Measurements from ENCODE around the gene HEMK1.

HEMK1 gene

GRCh38 chr3:50587373-50587772 is 18.1 kb downstream of the HEMK1 start:
- no peak for DNase-seq (ENCODE audit: low spot score)
- in situ Hi-C loops (cut with MboI; ENCODE audit: low pct_unique_long_range_greater_than_20kb, low sequenced_read_pairs, unreplicated experiment), result no loop called here
- TF ChIP-seq, protein P1, sequence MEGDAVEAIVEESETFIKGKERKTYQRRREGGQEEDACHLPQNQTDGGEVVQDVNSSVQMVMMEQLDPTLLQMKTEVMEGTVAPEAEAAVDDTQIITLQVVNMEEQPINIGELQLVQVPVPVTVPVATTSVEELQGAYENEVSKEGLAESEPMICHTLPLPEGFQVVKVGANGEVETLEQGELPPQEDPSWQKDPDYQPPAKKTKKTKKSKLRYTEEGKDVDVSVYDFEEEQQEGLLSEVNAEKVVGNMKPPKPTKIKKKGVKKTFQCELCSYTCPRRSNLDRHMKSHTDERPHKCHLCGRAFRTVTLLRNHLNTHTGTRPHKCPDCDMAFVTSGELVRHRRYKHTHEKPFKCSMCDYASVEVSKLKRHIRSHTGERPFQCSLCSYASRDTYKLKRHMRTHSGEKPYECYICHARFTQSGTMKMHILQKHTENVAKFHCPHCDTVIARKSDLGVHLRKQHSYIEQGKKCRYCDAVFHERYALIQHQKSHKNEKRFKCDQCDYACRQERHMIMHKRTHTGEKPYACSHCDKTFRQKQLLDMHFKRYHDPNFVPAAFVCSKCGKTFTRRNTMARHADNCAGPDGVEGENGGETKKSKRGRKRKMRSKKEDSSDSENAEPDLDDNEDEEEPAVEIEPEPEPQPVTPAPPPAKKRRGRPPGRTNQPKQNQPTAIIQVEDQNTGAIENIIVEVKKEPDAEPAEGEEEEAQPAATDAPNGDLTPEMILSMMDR (IDR thresholded peaks at IDR 0.05; ENCODE audit: extremely low read depth, insufficient read depth, missing control alignments), result no peak

DNA sequence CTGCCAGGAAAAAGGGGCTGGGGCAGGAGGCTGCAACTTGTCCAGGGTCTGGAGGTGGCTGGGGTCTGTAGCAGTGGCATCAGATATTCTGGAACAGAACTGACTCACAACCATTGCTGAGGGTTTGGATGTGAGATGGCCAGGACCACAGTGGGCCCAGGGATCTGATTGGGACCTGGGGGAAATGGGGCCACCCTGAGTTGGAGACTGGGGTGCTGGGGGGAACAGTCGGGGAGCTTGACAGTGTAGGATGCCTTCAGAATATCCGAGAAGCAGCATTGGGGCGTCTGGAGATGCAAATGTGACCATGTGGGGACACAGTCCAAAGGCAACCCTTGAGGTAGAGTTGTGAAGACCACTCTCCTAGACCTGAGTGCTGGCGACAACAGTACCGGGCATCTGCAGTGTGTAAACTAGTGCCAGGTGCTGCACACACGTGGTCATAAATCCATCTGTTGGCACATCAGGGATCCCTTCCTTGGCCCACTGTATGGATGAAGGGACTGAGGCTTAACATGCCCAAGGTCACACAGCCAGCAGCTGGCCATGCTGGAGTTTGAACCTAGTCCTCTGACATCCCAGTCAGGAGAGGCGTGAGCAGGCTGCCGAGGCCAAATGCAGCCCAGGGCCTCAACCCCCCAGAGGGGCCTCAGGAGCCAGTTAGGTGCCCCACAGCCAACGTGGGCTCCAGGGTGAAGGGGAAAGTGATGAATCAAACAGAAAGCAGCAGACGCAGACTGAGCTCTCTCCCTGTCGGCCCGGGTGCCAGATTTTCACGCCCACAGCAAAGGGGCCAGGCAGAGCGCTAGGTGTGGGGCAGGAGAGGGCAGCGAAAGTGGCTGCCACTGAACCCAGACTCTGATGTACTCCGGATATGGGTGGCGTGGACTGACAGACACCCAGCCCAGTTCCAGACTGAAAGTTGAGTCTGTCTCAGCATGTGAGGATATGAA is 18.8 kb downstream of the HEMK1 start:
- TF ChIP-seq, protein P1 (IDR thresholded peaks at IDR 0.05; ENCODE audit: extremely low read depth, insufficient read depth, missing control alignments), result no peak
- DNase-seq (ENCODE audit: low spot score), result no peak
- in situ Hi-C loops (cut with MboI; ENCODE audit: low pct_unique_long_range_greater_than_20kb, low sequenced_read_pairs, unreplicated experiment), result no loop called here

DNA sequence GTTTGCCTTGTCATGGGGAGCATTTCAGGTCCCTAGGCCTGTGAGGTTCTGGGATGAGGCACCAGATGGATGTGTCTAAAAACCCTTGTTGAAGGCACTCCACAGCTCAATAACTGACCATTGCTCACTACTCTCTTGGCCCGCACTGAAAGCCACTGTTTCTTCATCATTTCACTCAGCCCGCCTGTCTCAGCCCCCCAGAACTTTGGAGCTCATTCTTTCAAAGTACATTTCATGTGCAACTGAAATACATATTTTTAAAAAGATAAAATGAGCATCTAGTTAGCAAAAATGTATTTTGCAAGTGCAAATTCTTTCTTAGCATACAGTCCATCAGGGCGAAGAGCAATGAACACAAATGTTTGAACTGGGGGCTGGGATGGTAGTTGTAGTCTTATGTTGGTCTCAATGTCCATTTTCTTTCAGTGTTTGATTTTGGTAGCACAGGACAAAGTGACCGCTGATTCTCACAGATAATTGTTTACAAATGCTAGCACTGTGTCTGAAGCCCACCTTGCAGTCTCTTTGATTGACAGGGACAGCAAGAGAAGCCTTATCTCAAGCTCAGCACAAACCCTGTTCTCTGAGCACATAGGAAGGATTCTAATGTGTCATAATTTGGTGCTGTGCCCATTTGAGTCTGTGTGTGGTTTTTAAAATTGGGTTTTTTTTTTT is 19.6 kb downstream of the HEMK1 start:
- TF ChIP-seq, protein P1 (IDR thresholded peaks at IDR 0.05; ENCODE audit: extremely low read depth, insufficient read depth, missing control alignments), result no peak
- in situ Hi-C loops (cut with MboI; ENCODE audit: low pct_unique_long_range_greater_than_20kb, low sequenced_read_pairs, unreplicated experiment), result no loop called here
- DNase-seq (ENCODE audit: low spot score), result no peak

DNA sequence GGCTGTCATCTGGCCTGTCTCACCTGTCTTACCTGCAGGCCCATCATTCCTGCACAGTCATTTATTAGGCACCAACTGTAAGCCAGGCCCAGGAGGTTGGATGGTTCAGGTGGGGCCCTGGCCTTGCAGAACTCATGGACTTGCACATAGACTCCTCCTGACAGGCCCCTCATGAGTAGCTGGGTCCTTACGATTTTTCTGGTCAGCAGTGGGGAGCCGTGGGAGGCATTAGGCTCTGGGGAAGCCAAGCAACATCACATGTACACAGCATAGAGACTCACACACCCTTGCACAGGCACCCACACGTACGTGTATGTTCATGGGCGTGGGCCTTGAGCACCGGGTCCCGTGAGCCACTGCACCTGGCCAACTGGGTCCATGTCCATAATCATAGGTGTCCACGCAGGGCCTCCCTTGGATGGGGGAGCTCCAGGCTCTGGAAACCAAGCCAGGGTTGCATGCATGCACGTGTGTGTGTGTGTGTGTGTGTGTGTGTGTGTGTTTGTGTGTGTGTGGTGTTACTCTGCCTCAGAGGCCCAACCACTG is 21.9 kb downstream of the HEMK1 start:
- in situ Hi-C loops (cut with MboI; ENCODE audit: low pct_unique_long_range_greater_than_20kb, low sequenced_read_pairs, unreplicated experiment), result no loop called here
- TF ChIP-seq, protein P1 (IDR thresholded peaks at IDR 0.05; ENCODE audit: extremely low read depth, insufficient read depth, missing control alignments), result no peak
- DNase-seq (ENCODE audit: low spot score), result no peak

GRCh38 chr3:50592568-50592967 is 23.2 kb downstream of the HEMK1 start:
- TF ChIP-seq, protein P1 (IDR thresholded peaks at IDR 0.05; ENCODE audit: extremely low read depth, insufficient read depth, missing control alignments), result no peak
- in situ Hi-C loops (cut with MboI; ENCODE audit: low pct_unique_long_range_greater_than_20kb, low sequenced_read_pairs, unreplicated experiment), result no loop called here
- DNase-seq (ENCODE audit: low spot score), result no peak

GRCh38 chr3:50594253-50594785 is 25.0 kb downstream of the HEMK1 start:
- no peak for DNase-seq (ENCODE audit: low spot score)
- in situ Hi-C loops (cut with MboI; ENCODE audit: low pct_unique_long_range_greater_than_20kb, low sequenced_read_pairs, unreplicated experiment), result no loop called here
- TF ChIP-seq, protein P1 (IDR thresholded peaks at IDR 0.05; ENCODE audit: extremely low read depth, insufficient read depth, missing control alignments), result no peak
